Bronchial epithelial cell (primary cell): ENCODE measurements around the gene PTPRT. TPM values are rescaled to one million over a fixed set of nuclear protein-coding genes. Genes with fewer than 3 reads are reported as not detected.

Source experiments
- DNase-seq: peaks from one replicate; pipeline ENCODE4 v3.0.0-alpha.2; 2010; ENCODE audit warnings: low read depth
- FAIRE-seq: peaks from 2 replicates; lab custom pipeline; 2011; peaks lifted over from hg19 to GRCh38; lab: Jason Lieb, UNC
- H3K27me3 ChIP-seq: 2 replicates; pipeline ENCODE4 v1.5.1; 2011; ENCODE audit warnings: low read length; ENCODE audit not compliant: control insufficient read depth, insufficient read depth
- H3K36me3 ChIP-seq: 2 replicates; pipeline ENCODE4 v1.5.1; 2011; ENCODE audit warnings: low read length; ENCODE audit not compliant: control insufficient read depth, insufficient read depth
- H3K4me3 ChIP-seq: 2 replicates; pipeline ENCODE4 v1.5.1; 2011; ENCODE audit warnings: mild to moderate bottlenecking, low read depth, low read length, control low read depth
- total RNA-seq: library from RNA; depleted of rRNA; stranded (reverse); fragments of >200 nt; gene quantifications from 2 replicates; pipeline ENCODE4 v1.2.1, GENCODE V29; 2014
- TF ChIP-seq, protein P1 (sequence below): IDR thresholded peaks from 2 replicates; pipeline ENCODE4 v1.5.1; 2011; ENCODE audit warnings: mild to moderate bottlenecking, moderate library complexity, low read length, control low read depth, inconsistent platforms; ENCODE audit not compliant: insufficient read depth, severe bottlenecking

The PTPRT gene
- total RNA-seq, 1 donor from 2014 or later = not detected

DNA sequence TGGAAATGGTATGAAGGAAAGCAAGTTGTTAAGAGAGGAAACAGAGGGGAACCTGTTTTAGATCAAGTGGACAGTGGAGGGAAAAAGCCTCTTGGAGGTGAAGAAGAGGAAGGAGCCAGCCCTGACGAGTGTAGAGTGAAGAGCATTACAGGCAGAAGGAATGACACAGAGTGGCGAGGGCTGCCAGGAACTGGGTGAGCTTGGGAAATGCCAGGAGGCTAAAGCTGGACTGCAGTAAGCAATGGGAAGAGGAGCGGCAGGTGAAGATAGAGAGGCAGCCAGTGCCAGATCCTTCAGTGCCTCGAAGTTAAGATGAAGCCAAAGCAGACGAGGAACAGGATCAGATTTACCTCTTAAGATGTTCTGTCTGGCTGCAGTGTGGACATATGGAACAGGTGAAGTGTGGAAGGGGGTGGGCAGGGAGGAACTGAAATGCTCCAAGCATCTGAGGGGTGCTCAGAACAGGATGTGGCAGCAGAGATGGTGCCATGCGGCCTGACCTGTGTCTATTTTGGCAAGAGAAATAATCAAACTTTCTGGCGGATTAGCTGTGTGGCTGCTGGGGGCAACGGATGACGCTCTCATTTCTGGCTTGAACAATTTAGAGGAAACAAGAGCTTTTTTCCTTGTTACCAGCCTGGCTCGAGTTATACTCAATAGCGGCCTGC, 748.4 kb downstream of the PTPRT start:
- TF ChIP-seq, protein P1, sequence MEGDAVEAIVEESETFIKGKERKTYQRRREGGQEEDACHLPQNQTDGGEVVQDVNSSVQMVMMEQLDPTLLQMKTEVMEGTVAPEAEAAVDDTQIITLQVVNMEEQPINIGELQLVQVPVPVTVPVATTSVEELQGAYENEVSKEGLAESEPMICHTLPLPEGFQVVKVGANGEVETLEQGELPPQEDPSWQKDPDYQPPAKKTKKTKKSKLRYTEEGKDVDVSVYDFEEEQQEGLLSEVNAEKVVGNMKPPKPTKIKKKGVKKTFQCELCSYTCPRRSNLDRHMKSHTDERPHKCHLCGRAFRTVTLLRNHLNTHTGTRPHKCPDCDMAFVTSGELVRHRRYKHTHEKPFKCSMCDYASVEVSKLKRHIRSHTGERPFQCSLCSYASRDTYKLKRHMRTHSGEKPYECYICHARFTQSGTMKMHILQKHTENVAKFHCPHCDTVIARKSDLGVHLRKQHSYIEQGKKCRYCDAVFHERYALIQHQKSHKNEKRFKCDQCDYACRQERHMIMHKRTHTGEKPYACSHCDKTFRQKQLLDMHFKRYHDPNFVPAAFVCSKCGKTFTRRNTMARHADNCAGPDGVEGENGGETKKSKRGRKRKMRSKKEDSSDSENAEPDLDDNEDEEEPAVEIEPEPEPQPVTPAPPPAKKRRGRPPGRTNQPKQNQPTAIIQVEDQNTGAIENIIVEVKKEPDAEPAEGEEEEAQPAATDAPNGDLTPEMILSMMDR = no peak
- no peak for DNase-seq
- Histone ChIP-seq H3K4me3 (no peak overlapping the region), H3K27me3 (no peaks in the 10 kb centered on the region), H3K36me3 (no peaks in the 10 kb centered on the region)
- peak; percentile 7 for FAIRE-seq

GRCh38 chr20:42435230-42435629, 754.5 kb downstream of the PTPRT start:
- FAIRE-seq (no peak), DNase-seq (no peak)
- TF ChIP-seq, protein P1 = no peak
- Histone ChIP-seq H3K4me3 (no peak overlapping the region), H3K27me3 (no peaks in the 10 kb centered on the region), H3K36me3 (no peaks in the 10 kb centered on the region)

- no peak for FAIRE-seq
- TF ChIP-seq, protein P1 = no peak
- Histone ChIP-seq H3K36me3 (no peaks in the 10 kb centered on the region), H3K4me3 (no peak overlapping the region), H3K27me3 (no peaks in the 10 kb centered on the region)
- DNase-seq = no peak
These were observed 757.0 kb downstream of the PTPRT start for GRCh38 chr20:42432496-42433334.

GRCh38 chr20:42430598-42430997, 759.1 kb downstream of the PTPRT start:
- Histone ChIP-seq H3K27me3 (no peaks in the 10 kb centered on the region), H3K4me3 (no peak overlapping the region), H3K36me3 (no peaks in the 10 kb centered on the region)
- DNase-seq (no peak), FAIRE-seq (no peak)
- TF ChIP-seq, protein P1 = no peak

- FAIRE-seq (no peak), DNase-seq (no peak)
- H3K4me3 ChIP-seq = no peak overlapping the region
- no peaks in the 10 kb centered on the region for H3K27me3 ChIP-seq
- no peaks in the 10 kb centered on the region for H3K36me3 ChIP-seq
- TF ChIP-seq, protein P1 = no peak
These were observed 759.8 kb downstream of the PTPRT start for GRCh38 chr20:42429761-42430458.
